Gastroesophageal sphincter (tissue), 3 donors: Measurements from ENCODE around the gene STON1.

Experiments
- EP300 ChIP-seq: sonication (generic); formaldehyde crosslinking; IDR thresholded peaks from one replicate; pipeline ENCODE4 v1.6.1; 2017; ENCODE audit warnings: antibody characterized with exemption, mild to moderate bottlenecking
- POLR2A ChIP-seq, 2 donors: fragments of 450-650 bp; IDR thresholded peaks; one replicate each; pipeline ENCODE4 v1.6.1; 2017; ENCODE audit warnings: antibody characterized with exemption in 2 of 2, mild to moderate bottlenecking in 2 of 2, moderate library complexity in 1 of 2
- POLR2AphosphoS5 ChIP-seq: sonication (generic); formaldehyde crosslinking; IDR thresholded peaks from one replicate; pipeline ENCODE4 v1.6.1; 2017; ENCODE audit warnings: antibody characterized with exemption
- TF ChIP-seq, protein P1 (sequence below), 4 experiments: fragments of 200-600 bp in 2 of 4; fragments of 450-650 bp in 2 of 4; sonication (generic) in 1 of 4; IDR thresholded peaks; one replicate each; pipeline ENCODE4 v1.5.1; 2017 to 2019; ENCODE audit warnings: antibody characterized with exemption in 4 of 4, mild to moderate bottlenecking in 2 of 4, moderate library complexity in 2 of 4

DNA sequence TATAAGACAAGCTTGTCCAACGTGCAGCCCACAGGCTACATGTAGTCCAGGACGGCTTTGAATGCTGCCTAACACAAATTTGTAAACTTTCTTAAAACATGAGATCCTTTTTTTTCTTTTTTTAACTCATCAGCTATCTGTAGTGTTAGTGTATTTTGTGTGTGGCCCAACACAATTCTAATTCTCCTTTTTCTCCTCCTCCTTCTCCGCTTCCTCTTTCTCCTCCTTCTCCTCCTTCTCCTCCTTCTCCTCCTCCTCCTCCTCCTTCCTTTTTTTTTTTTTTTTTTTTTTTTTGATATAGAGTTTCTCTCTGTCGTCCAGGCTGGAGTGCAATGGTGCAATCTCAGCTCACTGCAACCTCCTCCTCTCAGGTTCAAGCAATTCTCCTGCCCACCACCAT, 48.4 kb downstream of the STON1 start:
- TF ChIP-seq, protein P1, sequence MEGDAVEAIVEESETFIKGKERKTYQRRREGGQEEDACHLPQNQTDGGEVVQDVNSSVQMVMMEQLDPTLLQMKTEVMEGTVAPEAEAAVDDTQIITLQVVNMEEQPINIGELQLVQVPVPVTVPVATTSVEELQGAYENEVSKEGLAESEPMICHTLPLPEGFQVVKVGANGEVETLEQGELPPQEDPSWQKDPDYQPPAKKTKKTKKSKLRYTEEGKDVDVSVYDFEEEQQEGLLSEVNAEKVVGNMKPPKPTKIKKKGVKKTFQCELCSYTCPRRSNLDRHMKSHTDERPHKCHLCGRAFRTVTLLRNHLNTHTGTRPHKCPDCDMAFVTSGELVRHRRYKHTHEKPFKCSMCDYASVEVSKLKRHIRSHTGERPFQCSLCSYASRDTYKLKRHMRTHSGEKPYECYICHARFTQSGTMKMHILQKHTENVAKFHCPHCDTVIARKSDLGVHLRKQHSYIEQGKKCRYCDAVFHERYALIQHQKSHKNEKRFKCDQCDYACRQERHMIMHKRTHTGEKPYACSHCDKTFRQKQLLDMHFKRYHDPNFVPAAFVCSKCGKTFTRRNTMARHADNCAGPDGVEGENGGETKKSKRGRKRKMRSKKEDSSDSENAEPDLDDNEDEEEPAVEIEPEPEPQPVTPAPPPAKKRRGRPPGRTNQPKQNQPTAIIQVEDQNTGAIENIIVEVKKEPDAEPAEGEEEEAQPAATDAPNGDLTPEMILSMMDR (IDR thresholded peaks at IDR 0.05), result no peak
- TF ChIP-seq POLR2A (IDR thresholded peaks at IDR 0.05) (no peak), POLR2AphosphoS5 (no peak), EP300 (no peak)
